Measurements from ENCODE around the gene SLC24A1.

SLC24A1 gene

GRCh38 chr15:65621638-65622037 lies at the start of gene SLC24A1:
SLC24A1 (plus strand) TSS chr15:65621938; CDS start chr15:65624081, 2,143 bp downstream.
- DNase-seq (ENCODE audit: extremely low read depth, low read depth), result no peak
- no peak for TF ChIP-seq CTCF (IDR thresholded peaks at IDR 0.05; ENCODE audit: low read depth, low read length)

- no peak for TF ChIP-seq CTCF (IDR thresholded peaks at IDR 0.05; ENCODE audit: low read depth, low read length)
- DNase-seq (ENCODE audit: extremely low read depth, low read depth), result no peak
These were observed 49.8 kb upstream of the SLC24A1 start for GRCh38 chr15:65571971-65572370.

GRCh38 chr15:65576664-65577063 lies 45.1 kb upstream of the SLC24A1 start:
- DNase-seq (ENCODE audit: extremely low read depth, low read depth), result no peak

DNA sequence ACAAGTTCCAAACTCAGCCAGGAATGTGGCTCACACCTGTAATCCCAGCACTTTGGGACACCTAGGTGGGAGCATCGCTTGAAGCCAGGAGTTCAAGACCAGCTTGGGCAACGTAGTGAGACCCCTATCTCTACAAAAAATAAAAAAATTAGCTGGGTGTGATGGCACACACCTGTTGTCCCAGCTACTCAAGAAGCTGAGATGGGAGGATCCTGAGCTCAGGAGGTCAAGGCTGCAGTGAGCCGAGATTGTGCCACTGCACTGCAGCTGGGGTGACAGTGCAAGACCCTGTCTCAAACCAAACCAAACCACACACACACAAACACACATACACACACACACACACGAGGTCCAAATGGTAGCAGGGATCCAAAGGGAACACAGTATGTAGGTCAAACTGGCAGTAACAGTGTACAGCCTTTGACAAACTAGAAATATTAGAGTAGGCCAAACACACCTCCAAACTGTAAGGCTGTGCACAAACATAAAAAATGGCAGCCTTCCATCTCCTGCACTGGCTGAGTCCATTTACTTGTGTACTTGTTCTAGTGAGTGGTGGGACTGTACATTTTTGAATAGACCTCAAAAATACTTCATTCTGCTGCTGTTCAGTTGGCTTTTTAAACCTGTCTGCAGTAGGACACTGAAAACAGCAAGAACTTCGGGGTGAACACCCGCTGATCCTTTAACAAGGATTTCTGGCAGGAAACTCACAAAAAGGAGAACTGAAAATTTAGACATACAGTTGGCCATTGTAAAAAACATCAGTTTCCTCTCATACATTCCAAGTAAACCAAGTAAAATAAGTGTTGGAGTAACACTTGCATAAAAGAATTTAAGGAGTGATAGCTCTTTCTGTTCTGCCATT lies 44.4 kb upstream of the SLC24A1 start:
- no peak for TF ChIP-seq CTCF (IDR thresholded peaks at IDR 0.05; ENCODE audit: low read depth, low read length)
- DNase-seq (ENCODE audit: extremely low read depth, low read depth), result no peak

More at GRCh38 chr15:65576664-65577063, 45.1 kb upstream of the SLC24A1 start:
- no peak for TF ChIP-seq CTCF (IDR thresholded peaks at IDR 0.05; ENCODE audit: low read depth, low read length)

DNA sequence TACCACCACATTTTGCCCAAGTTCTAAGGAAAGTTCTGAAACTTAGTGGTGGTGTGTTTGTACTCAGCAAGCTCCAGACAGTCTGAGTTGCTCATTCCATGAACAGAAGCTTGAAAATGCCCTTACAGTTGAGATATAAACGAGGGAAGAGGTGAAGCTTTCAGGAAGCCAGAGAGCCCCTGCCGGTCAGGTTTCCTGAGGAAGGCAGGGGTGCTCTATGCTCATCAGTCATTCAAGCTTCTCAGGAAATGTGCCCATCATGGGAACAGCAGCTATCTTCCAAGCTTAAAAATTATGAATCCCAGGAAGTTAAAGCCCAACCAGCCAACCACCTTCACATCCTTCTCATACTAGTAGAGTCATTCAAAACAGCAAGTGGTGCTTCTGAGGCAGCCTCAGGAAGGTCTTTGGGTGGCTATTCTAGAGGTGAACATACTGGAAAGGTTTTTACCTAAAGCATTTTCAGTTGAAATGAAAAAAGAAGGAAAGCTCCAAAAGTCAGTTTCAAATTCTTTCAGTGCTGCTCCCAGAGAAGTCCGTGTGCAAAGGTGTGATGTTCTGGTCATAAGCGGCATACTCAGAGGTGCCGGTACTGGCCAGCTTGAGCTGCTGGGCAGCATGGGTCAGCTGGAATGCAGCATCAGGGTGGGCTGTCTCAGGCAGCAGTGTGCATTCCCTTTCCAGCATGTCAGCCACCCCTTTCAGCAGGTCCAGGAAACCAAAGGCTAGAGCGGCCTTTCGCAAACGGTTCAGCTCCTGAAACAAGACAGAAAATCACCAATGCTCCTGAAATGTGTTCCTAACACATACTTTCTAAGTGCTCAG lies 42.6 kb upstream of the SLC24A1 start:
- TF ChIP-seq CTCF (IDR thresholded peaks at IDR 0.05; ENCODE audit: low read depth, low read length), result no peak
- DNase-seq (ENCODE audit: extremely low read depth, low read depth), result no peak

GRCh38 chr15:65579762-65580161 lies 42.0 kb upstream of the SLC24A1 start:
- DNase-seq (ENCODE audit: extremely low read depth, low read depth), result no peak
- no peak for TF ChIP-seq CTCF (IDR thresholded peaks at IDR 0.05; ENCODE audit: low read depth, low read length)

- DNase-seq (ENCODE audit: extremely low read depth, low read depth), result peak; percentile 12
- no peak for TF ChIP-seq CTCF (IDR thresholded peaks at IDR 0.05; ENCODE audit: low read depth, low read length)
These were observed 41.5 kb upstream of the SLC24A1 start for GRCh38 chr15:65580287-65580686.

Measured in AG09319 (cell line).